ENCODE measurements around the gene SYT3. TPM values are rescaled to one million over a fixed set of nuclear protein-coding genes. Genes with fewer than 3 reads are reported as not detected.

Gene SYT3
- total RNA-seq, 1 experiment from 2014 or later: 14.6 TPM

- TF ChIP-seq CTCF (IDR thresholded peaks at IDR 0.05): peak; percentile 66
- no peak for TF ChIP-seq SOX15 (CRISPR knock-in tag; IDR thresholded peaks at IDR 0.05)
- no peak for TF ChIP-seq ATF6 (CRISPR knock-in tag; IDR thresholded peaks at IDR 0.05)
- TF ChIP-seq E2F4 (CRISPR knock-in tag; IDR thresholded peaks at IDR 0.05; ENCODE audit: borderline replicate concordance, low read depth): no peak
- TF ChIP-seq NFYB (CRISPR knock-in tag; conservative IDR thresholded peaks at IDR 0.05; ENCODE audit: low read depth): peak; percentile 80
- no peak for TF ChIP-seq RELA (CRISPR knock-in tag; IDR thresholded peaks at IDR 0.05; ENCODE audit: borderline replicate concordance)
- TF ChIP-seq JUN (CRISPR knock-in tag; IDR thresholded peaks at IDR 0.05): no peak
- TF ChIP-seq USF2 (CRISPR knock-in tag; IDR thresholded peaks at IDR 0.05): peak; percentile 23
- no peak for TF ChIP-seq CBFB (CRISPR knock-in tag; IDR thresholded peaks at IDR 0.05; ENCODE audit: low read depth)
- TF ChIP-seq ATF3 (CRISPR knock-in tag; conservative IDR thresholded peaks at IDR 0.05): no peak
- no peak for TF ChIP-seq ZNF281 (CRISPR knock-in tag; IDR thresholded peaks at IDR 0.05)
- no peak; the same call in 1 of the 2 replicates for TF ChIP-seq ZNF138 (CRISPR knock-in tag; conservative IDR thresholded peaks at IDR 0.05)
- no peak for TF ChIP-seq ZNF219 (CRISPR knock-in tag; IDR thresholded peaks at IDR 0.05; ENCODE audit: borderline replicate concordance)
- TF ChIP-seq STAT6 (CRISPR knock-in tag; conservative IDR thresholded peaks at IDR 0.05; ENCODE audit: low read depth): no peak
- no peak for TF ChIP-seq ZNF121 (CRISPR knock-in tag; IDR thresholded peaks at IDR 0.05)
- TF ChIP-seq EMX1 (CRISPR knock-in tag; IDR thresholded peaks at IDR 0.05): no peak
- TF ChIP-seq NR2C2 (CRISPR knock-in tag; IDR thresholded peaks at IDR 0.05): no peak
- no peak for TF ChIP-seq ZNF423 (CRISPR knock-in tag; IDR thresholded peaks at IDR 0.05)
- TF ChIP-seq ELF4 (CRISPR knock-in tag; IDR thresholded peaks at IDR 0.05; ENCODE audit: low read depth): no peak
- TF ChIP-seq TCF7 (CRISPR knock-in tag; IDR thresholded peaks at IDR 0.05; ENCODE audit: low read depth): no peak
- TF ChIP-seq FOXK1 (CRISPR knock-in tag; IDR thresholded peaks at IDR 0.05): peak; percentile 59; the same call in 1 of the 2 replicates
- TF ChIP-seq FOXP4 (CRISPR knock-in tag; IDR thresholded peaks at IDR 0.05): no peak
These were observed 31.6 kb downstream of the SYT3 start (continued) for GRCh38 chr19:50607874-50608785.
